Measurements from ENCODE around the gene NHLRC1.

The NHLRC1 gene

DNA sequence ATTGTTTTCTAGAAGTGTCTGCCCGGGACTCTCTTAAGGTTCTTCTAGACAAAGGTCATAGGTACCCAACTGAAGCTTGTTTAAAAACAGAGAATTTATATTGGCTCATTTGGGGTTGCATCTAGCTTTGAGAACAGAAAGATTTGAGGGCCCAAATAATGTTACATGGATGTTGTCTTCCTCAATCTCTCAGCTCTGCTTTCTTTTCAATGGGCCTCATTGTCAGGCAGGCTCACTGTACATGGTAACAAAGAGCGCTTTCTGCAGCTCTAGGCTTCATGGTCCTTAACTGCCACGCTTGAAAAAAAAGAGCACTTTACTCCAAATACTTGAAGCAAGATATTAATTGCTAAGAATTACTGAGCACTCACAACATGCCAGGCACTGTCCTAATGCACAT, 22.2 kb downstream of the NHLRC1 start:
- no peaks in the 10 kb centered on the region for H3K36me3 ChIP-seq (ENCODE audit: control insufficient read depth, low read length)
- H3K9me2 ChIP-seq (replicated peaks; ENCODE audit: control insufficient read depth, low read length), result no peaks in the 10 kb centered on the region; the same call in 1 of the 2 replicates
- H3K27me3 ChIP-seq (ENCODE audit: control insufficient read depth, low read length), result no peaks in the 10 kb centered on the region
- no peaks in the 10 kb centered on the region for H3K79me2 ChIP-seq (ENCODE audit: control insufficient read depth, low read length)
- H3F3A ChIP-seq (ENCODE audit: control insufficient read depth, insufficient read depth), result no peaks in the 10 kb centered on the region
- no peaks in the 10 kb centered on the region for H3K4me1 ChIP-seq (ENCODE audit: control insufficient read depth, low read length)
- H3K4me2 ChIP-seq (ENCODE audit: low read length), result no peak overlapping the region
- no peaks in the 10 kb centered on the region for H4K20me1 ChIP-seq (ENCODE audit: control insufficient read depth, insufficient read depth, low read depth, low read length)
- no peak overlapping the region for H3K4me3 ChIP-seq (ENCODE audit: low read length)
- TF ChIP-seq, protein P1, sequence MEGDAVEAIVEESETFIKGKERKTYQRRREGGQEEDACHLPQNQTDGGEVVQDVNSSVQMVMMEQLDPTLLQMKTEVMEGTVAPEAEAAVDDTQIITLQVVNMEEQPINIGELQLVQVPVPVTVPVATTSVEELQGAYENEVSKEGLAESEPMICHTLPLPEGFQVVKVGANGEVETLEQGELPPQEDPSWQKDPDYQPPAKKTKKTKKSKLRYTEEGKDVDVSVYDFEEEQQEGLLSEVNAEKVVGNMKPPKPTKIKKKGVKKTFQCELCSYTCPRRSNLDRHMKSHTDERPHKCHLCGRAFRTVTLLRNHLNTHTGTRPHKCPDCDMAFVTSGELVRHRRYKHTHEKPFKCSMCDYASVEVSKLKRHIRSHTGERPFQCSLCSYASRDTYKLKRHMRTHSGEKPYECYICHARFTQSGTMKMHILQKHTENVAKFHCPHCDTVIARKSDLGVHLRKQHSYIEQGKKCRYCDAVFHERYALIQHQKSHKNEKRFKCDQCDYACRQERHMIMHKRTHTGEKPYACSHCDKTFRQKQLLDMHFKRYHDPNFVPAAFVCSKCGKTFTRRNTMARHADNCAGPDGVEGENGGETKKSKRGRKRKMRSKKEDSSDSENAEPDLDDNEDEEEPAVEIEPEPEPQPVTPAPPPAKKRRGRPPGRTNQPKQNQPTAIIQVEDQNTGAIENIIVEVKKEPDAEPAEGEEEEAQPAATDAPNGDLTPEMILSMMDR (IDR thresholded peaks at IDR 0.05; ENCODE audit: low read depth, low read length, poor library complexity, severe bottlenecking), result no peak
- no peak for TF ChIP-seq EZH2phosphoT487 (IDR thresholded peaks at IDR 0.05; ENCODE audit: borderline replicate concordance, low read length)
- no peak overlapping the region for H3K27ac ChIP-seq (ENCODE audit: low read depth, low read length)
- no peaks in the 10 kb centered on the region for H3K9me3 ChIP-seq (ENCODE audit: control insufficient read depth, insufficient read depth, low read length)

DNA sequence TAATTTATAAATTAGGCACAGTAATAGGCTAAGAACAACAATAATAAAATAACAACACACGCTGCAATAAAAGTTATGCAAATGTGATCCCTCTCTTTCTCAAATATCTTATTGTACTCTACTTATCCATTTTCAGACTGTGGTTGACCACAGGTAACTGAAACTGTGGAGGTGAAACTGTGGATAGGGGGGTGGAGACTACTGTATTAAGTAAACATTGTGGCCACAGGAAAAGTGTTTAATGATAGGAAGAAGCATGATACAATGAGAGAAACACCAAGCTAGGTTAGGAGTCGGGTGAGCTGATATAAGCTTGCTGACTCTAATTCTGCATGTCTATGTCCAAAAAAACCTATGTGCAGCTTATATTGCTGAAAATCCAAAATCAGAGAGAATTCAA, 23.0 kb downstream of the NHLRC1 start:
- Histone ChIP-seq H3K27me3 (ENCODE audit: control insufficient read depth, low read length) (no peaks in the 10 kb centered on the region), H3K4me2 (ENCODE audit: low read length) (no peak overlapping the region), H3K9me3 (ENCODE audit: control insufficient read depth, insufficient read depth, low read length) (no peaks in the 10 kb centered on the region), H3K4me3 (ENCODE audit: low read length) (no peak overlapping the region), H3K27ac (ENCODE audit: low read depth, low read length) (no peak overlapping the region), H3K79me2 (ENCODE audit: control insufficient read depth, low read length) (no peaks in the 10 kb centered on the region), H3K36me3 (ENCODE audit: control insufficient read depth, low read length) (no peaks in the 10 kb centered on the region), H3F3A (ENCODE audit: control insufficient read depth, insufficient read depth) (no peaks in the 10 kb centered on the region), H3K9me2 (replicated peaks; ENCODE audit: control insufficient read depth, low read length) (no peaks in the 10 kb centered on the region), H3K4me1 (ENCODE audit: control insufficient read depth, low read length) (no peaks in the 10 kb centered on the region), H4K20me1 (ENCODE audit: control insufficient read depth, insufficient read depth, low read depth, low read length) (no peaks in the 10 kb centered on the region)
- no peak for TF ChIP-seq EZH2phosphoT487 (IDR thresholded peaks at IDR 0.05; ENCODE audit: borderline replicate concordance, low read length)
- TF ChIP-seq, protein P1 (IDR thresholded peaks at IDR 0.05; ENCODE audit: low read depth, low read length, poor library complexity, severe bottlenecking), result no peak

DNA sequence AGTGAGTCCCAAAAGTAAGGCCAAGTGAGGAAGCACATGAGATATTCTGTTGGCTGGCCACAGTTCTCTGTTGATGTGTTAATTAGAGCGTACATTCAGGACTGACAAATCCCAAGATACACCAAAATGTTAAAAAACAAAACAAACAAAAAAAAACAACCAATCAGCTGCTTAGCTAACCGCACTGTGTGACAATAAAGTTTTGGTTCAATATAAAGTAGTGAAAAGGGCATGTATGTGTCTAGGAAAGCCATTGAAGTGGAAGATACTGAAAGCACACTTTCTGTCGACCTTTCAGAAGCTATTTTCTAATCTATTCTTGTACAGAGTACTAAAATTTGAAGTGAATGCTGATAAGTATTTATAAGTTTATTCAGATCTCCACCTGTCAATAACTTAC, 26.1 kb downstream of the NHLRC1 start:
- no peaks in the 10 kb centered on the region for H3K4me1 ChIP-seq (ENCODE audit: control insufficient read depth, low read length)
- H3K9me2 ChIP-seq (replicated peaks; ENCODE audit: control insufficient read depth, low read length), result no peaks in the 10 kb centered on the region
- H3K27ac ChIP-seq (ENCODE audit: low read depth, low read length), result no peak overlapping the region
- H3K4me3 ChIP-seq (ENCODE audit: low read length), result no peak overlapping the region
- no peaks in the 10 kb centered on the region for H3K36me3 ChIP-seq (ENCODE audit: control insufficient read depth, low read length)
- H3K27me3 ChIP-seq (ENCODE audit: control insufficient read depth, low read length), result no peaks in the 10 kb centered on the region
- no peak for TF ChIP-seq EZH2phosphoT487 (IDR thresholded peaks at IDR 0.05; ENCODE audit: borderline replicate concordance, low read length)
- TF ChIP-seq, protein P1 (IDR thresholded peaks at IDR 0.05; ENCODE audit: low read depth, low read length, poor library complexity, severe bottlenecking), result no peak
- no peaks in the 10 kb centered on the region for H3K79me2 ChIP-seq (ENCODE audit: control insufficient read depth, low read length)
- no peaks in the 10 kb centered on the region for H3K9me3 ChIP-seq (ENCODE audit: control insufficient read depth, insufficient read depth, low read length)
- no peak overlapping the region for H3K4me2 ChIP-seq (ENCODE audit: low read length)
- no peaks in the 10 kb centered on the region for H4K20me1 ChIP-seq (ENCODE audit: control insufficient read depth, insufficient read depth, low read depth, low read length)
- H3F3A ChIP-seq (ENCODE audit: control insufficient read depth, insufficient read depth), result no peaks in the 10 kb centered on the region

DNA sequence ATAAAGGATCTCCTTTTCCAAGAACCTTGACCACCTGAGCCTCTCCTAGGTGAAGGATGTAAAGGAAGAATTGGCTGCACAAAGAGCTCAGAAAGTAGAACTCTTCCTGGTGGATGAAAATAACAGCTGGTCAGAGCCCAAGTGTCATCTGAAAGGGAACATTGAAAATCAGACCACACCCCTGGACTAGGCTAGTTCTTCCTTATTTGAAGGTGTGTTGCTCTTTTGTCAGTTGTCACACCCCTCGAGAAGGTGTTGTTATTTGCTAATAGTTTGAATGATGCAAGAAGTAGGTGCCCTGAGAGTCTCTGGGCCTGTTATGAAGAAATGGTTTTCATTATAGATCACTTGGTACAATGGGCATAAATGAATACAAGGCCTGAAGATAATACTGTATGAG, 31.1 kb downstream of the NHLRC1 start:
- no peak overlapping the region for H3K4me3 ChIP-seq (ENCODE audit: low read length)
- H3K36me3 ChIP-seq (ENCODE audit: control insufficient read depth, low read length), result no peaks in the 10 kb centered on the region
- no peaks in the 10 kb centered on the region for H4K20me1 ChIP-seq (ENCODE audit: control insufficient read depth, insufficient read depth, low read depth, low read length)
- no peaks in the 10 kb centered on the region for H3K4me1 ChIP-seq (ENCODE audit: control insufficient read depth, low read length)
- no peak overlapping the region for H3K4me2 ChIP-seq (ENCODE audit: low read length)
- TF ChIP-seq, protein P1 (IDR thresholded peaks at IDR 0.05; ENCODE audit: low read depth, low read length, poor library complexity, severe bottlenecking), result no peak
- TF ChIP-seq EZH2phosphoT487 (IDR thresholded peaks at IDR 0.05; ENCODE audit: borderline replicate concordance, low read length), result no peak
- H3K27me3 ChIP-seq (ENCODE audit: control insufficient read depth, low read length), result no peaks in the 10 kb centered on the region
- no peaks in the 10 kb centered on the region for H3F3A ChIP-seq (ENCODE audit: control insufficient read depth, insufficient read depth)
- no peaks in the 10 kb centered on the region for H3K79me2 ChIP-seq (ENCODE audit: control insufficient read depth, low read length)
- no peak overlapping the region for H3K27ac ChIP-seq (ENCODE audit: low read depth, low read length)
- H3K9me2 ChIP-seq (replicated peaks; ENCODE audit: control insufficient read depth, low read length), result no peaks in the 10 kb centered on the region
- no peaks in the 10 kb centered on the region for H3K9me3 ChIP-seq (ENCODE audit: control insufficient read depth, insufficient read depth, low read length)
